ENCODE measurements around the gene RERE.

RERE gene

DNA sequence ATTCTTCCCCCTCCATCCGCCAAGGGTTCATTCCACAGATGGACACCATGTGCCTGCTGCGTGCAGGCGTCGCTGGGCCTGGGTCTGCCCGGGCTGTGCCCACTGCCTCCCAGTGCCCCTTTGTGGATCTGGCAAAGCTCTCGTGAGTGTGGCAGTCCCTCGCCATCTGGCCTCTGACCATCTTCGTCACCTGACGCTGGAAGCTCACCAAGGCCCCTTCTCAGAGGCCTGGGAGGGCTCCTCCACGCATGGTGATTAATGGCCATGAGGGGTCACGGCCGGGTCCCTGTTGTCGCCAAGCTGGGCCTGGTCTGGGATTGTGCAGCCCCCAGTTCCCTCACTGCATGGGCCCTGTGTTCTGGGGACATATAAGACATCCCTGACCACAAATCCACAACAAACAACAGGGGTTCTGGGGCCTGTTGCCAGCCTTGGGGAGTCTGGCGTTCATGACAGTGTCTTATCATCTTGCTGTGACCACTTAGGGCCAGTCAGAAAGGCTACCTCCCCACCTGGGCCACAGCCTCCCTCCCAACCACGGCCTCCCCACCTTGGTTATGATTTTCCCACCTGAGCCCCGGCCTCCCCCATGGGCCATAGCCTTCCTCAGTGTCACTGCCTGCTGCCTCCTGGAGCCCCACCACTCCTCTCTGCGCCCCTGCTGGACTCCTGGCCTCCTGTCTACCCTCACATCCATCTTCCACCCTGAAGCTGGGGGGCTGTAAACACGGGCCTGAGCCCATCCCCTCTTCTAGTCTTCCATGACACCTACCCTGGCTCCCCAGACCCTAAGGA, 471.6 kb downstream of the RERE start:
- DNase-seq, result no peak
- in situ Hi-C loops (cut with HindIII; ENCODE audit: low pct_ligation_motif_present, low pct_unique_long_range_greater_than_20kb, low sequenced_read_pairs), result no loop called here

- no peak for DNase-seq
- in situ Hi-C loops (cut with HindIII; ENCODE audit: low pct_ligation_motif_present, low pct_unique_long_range_greater_than_20kb, low sequenced_read_pairs), result no loop called here
Observed at GRCh38 chr1:8344893-8345507, 472.4 kb downstream of the RERE start.

DNA sequence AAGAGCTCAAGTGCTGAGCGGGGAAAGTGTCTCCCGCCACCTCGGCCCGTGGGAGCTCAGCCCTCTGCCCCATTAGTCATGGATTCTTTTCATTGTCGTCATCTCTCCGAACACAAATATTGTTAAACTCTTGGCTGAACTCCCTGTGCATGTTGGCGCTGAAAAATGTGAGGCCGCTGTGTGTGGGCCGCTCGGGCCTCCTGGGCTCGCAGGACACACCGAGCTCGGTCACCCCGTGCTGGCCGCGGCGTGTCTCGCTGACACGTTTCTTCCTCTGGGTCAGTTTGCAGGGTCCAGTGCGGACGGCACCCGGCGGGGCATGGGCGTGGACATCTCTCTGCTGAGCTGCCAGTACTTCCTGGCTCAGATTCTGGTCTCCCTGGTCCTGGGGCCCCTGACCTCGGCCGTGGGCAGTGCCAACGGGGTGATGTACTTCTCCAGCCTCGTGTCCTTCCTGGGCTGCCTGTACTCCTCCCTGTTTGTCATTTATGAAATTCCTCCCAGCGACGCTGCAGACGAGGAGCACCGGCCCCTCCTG, 473.9 kb downstream of the RERE start:
- peak; percentile 89 for DNase-seq
- in situ Hi-C loops (cut with HindIII; ENCODE audit: low pct_ligation_motif_present, low pct_unique_long_range_greater_than_20kb, low sequenced_read_pairs), result no loop called here

GRCh38 chr1:8343044-8343443, 474.4 kb downstream of the RERE start:
- no peak for DNase-seq
- in situ Hi-C loops (cut with HindIII; ENCODE audit: low pct_ligation_motif_present, low pct_unique_long_range_greater_than_20kb, low sequenced_read_pairs), result no loop called here

DNA sequence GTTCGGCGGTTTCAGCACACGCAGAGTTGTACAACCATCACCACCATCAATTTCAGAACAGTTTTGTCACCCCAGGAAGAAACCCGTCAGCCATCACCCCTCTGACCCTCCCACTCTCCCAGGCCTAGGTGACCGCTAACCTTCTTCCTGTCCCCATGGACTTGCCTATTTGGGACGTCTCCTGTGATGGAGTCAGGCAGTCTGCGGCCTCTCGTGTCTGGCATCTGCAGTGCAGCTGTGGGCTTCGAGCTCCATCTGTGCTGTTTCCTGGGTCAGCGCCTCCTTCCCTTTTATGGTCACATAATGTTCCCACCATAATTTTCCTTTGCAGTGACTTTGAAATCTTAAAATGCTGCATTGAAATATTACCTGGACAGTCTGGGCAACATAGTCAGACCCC, 475.1 kb downstream of the RERE start:
- in situ Hi-C loops (cut with HindIII; ENCODE audit: low pct_ligation_motif_present, low pct_unique_long_range_greater_than_20kb, low sequenced_read_pairs), result no loop called here
- DNase-seq, result no peak

GRCh38 chr1:8340448-8340847, 477.0 kb downstream of the RERE start:
- no peak for DNase-seq
- in situ Hi-C loops (cut with HindIII; ENCODE audit: low pct_ligation_motif_present, low pct_unique_long_range_greater_than_20kb, low sequenced_read_pairs), result no loop called here

- in situ Hi-C loops (cut with HindIII; ENCODE audit: low pct_ligation_motif_present, low pct_unique_long_range_greater_than_20kb, low sequenced_read_pairs), result no loop called here
- no peak for DNase-seq
Observed at GRCh38 chr1:8339203-8339600, 478.2 kb downstream of the RERE start.

- in situ Hi-C loops (cut with HindIII; ENCODE audit: low pct_ligation_motif_present, low pct_unique_long_range_greater_than_20kb, low sequenced_read_pairs), result no loop called here
- DNase-seq, result no peak
Observed at GRCh38 chr1:8338526-8339202, 478.8 kb downstream of the RERE start.

DNA sequence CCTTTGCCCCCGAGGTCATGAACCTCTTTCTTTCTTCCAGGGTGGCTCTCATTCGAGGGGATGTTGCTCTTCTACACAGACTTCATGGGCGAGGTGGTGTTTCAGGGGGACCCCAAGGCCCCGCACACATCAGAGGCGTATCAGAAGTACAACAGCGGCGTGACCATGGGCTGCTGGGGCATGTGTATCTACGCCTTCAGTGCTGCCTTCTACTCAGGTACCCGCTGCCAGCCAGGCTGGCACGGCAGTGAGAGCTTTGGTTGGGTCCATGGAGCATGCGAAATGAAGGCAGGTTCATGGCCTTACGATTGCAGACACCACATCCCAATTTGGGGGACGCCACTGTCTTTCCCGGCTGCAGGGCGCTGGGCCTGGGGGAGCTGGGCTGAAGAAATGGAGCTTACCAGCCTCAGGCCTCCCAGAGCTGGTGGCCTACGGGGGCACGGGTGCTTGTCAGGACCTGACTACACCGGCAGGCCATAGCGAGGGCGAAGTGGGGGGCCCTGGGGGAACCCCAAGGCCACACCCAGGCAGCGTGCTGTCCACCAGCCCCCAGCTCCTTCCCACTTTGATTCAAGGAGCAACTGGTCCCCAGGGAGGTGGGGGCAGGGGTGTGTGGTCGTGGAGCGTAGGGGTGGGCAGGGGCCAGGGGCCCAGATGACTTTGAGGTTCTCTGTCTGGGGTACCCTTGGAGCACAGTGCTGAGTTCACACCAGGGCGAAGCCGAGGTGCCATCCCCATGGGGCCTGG, 479.5 kb downstream of the RERE start:
- DNase-seq, result no peak
- in situ Hi-C loops (cut with HindIII; ENCODE audit: low pct_ligation_motif_present, low pct_unique_long_range_greater_than_20kb, low sequenced_read_pairs), result no loop called here

DNA sequence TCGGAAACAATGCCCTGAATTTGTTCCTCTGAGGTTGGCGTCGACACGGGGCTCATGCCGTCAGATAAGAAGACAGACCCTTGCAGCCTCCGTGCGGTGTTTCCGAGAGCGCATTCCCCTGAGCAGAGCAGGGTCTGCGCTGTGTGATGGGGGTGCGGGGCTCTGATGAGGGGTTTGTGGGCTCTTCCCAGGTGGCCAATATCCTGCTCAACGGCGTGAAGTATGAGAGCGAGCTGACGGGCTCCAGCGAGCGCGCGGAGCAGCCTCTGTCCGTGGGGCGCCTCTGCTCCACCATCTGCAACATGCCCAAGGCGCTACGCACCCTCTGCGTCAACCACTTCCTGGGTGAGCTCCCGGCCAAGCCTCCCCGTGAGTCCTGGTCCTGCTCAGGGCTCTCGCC, 482.2 kb downstream of the RERE start:
- no peak for DNase-seq
- in situ Hi-C loops (cut with HindIII; ENCODE audit: low pct_ligation_motif_present, low pct_unique_long_range_greater_than_20kb, low sequenced_read_pairs), result no loop called here

- in situ Hi-C loops (cut with HindIII; ENCODE audit: low pct_ligation_motif_present, low pct_unique_long_range_greater_than_20kb, low sequenced_read_pairs), result no loop called here
- DNase-seq, result no peak
Observed at GRCh38 chr1:8334106-8334851, 483.2 kb downstream of the RERE start.

DNA sequence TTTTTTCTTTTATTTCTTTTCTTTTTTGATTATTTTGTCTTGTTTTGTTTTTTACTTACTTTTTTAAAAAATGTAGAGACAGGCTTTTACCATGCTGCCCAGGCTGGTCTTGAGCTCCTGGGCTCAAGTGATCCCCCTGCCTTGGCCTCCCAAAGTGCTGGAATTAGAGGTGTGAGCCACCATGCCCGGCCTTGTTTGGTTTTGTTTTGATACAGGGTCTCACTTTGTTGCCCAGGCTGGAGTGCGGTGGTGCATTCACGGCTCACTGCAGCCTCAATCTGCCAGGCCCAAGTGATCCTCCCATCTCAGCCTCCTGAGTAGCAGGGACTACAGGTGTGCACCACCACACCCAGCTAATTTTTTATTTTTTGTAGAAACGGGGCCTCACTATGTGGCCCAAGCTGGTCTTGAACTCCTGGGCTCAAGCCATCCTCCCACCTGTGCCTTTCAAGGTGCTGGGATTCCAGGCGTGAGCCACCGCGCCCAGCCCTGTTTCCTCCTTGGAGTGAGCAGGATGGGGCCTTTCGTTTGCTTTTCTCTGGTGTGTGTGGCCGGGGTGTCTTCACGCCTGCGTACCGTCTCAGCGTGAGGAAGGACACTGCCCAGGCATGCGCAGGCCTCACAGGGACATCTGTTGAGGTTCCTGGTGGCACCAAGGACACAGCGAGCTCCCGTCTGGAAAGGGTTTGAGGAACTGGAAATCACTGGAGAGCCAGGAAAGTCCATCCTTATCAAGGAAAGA, 484.0 kb downstream of the RERE start:
- no peak for DNase-seq
- in situ Hi-C loops (cut with HindIII; ENCODE audit: low pct_ligation_motif_present, low pct_unique_long_range_greater_than_20kb, low sequenced_read_pairs), result no loop called here

GRCh38 chr1:8332806-8333205, 484.6 kb downstream of the RERE start:
- no peak for DNase-seq
- in situ Hi-C loops (cut with HindIII; ENCODE audit: low pct_ligation_motif_present, low pct_unique_long_range_greater_than_20kb, low sequenced_read_pairs), result no loop called here

- DNase-seq, result no peak
- in situ Hi-C loops (cut with HindIII; ENCODE audit: low pct_ligation_motif_present, low pct_unique_long_range_greater_than_20kb, low sequenced_read_pairs), result no loop called here
Observed at GRCh38 chr1:8330271-8331125, 486.9 kb downstream of the RERE start.

DNA sequence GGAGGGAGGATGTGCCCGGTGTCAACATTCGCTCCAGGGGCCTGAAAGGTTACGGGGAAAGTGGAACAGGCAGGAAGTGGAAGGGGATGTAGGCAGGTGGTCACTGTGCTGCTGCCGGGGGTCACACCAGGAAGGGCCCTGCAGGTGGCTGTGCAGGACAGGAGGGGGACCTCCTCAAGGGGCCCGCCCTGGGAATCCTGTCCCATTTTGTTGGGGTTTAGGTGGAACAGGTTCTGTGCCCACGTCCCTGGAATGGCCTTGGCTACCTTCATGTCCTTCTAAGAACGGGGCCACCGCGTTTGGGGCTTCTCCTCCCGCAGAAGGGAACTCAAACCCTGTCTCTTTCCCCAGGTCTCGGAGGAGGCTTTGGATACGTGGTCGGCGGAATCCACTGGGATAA, 487.6 kb downstream of the RERE start:
- no peak for DNase-seq
- in situ Hi-C loops (cut with HindIII; ENCODE audit: low pct_ligation_motif_present, low pct_unique_long_range_greater_than_20kb, low sequenced_read_pairs), result no loop called here

DNA sequence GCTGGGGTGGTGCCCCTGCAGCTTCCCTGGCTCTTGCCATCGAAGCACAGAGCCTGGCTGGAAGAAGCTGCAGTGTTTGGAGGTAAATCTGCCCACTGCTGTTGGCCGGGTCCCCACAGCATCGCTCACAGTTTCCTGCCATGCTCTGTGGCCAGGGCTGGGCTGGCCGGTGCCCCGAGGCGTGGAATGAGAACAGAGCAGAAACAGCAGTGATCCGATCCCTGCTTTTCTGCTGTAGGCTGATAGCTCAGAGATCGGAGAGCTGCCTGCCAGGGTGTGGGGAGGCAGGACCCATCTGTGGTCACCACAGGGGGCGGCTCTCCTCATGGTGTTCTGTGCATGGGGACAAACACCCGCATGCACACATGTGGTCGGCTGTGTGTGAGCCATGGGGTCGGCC, 488.0 kb downstream of the RERE start:
- DNase-seq, result no peak
- in situ Hi-C loops (cut with HindIII; ENCODE audit: low pct_ligation_motif_present, low pct_unique_long_range_greater_than_20kb, low sequenced_read_pairs), result no loop called here

GRCh38 chr1:8328271-8328670, 489.2 kb downstream of the RERE start:
- no peak for DNase-seq
- in situ Hi-C loops (cut with HindIII; ENCODE audit: low pct_ligation_motif_present, low pct_unique_long_range_greater_than_20kb, low sequenced_read_pairs), result no loop called here
